Lung (tissue), 12 donors: ENCODE results near the gene ZCCHC17. TPM values are rescaled to one million over a fixed set of nuclear protein-coding genes. Genes with fewer than 3 reads are reported as not detected.

Experiments
- ATAC-seq: fragments of 200-7000 bp; cut with Tn5 transposase; one replicate; pipeline ENCODE4 v1.9.1; 2020; ENCODE audit warnings: moderate number of reproducible peaks; ENCODE audit not compliant: insufficient read depth, low FRiP score
- DNase-seq, 3 donors: peaks; one replicate each; pipeline ENCODE4 v3.0.0-alpha.2; 2013 to 2017
- H3K27ac ChIP-seq, 2 donors: one replicate each; pipeline ENCODE4 v1.5.1; 2013; ENCODE audit warnings: mild to moderate bottlenecking in 2 of 2, moderate library complexity in 2 of 2, control low read depth in 1 of 2, inconsistent platforms in 1 of 2, low read depth in 1 of 2, low read length in 1 of 2
- H3K27me3 ChIP-seq, 3 donors: one replicate each; pipeline ENCODE4 v1.5.1; 2013; ENCODE audit warnings: low read length in 2 of 3; ENCODE audit not compliant: control insufficient read depth in 3 of 3, insufficient read depth in 3 of 3
- H3K36me3 ChIP-seq, 4 donors: one replicate each; pipeline ENCODE4 v1.5.1; 2013; ENCODE audit warnings: low read length in 4 of 4, mild to moderate bottlenecking in 1 of 4, moderate library complexity in 1 of 4; ENCODE audit not compliant: control insufficient read depth in 4 of 4, insufficient read depth in 4 of 4
- H3K4me1 ChIP-seq, 5 donors: one replicate each; pipeline ENCODE4 v1.5.1; 2013; ENCODE audit warnings: low read length in 5 of 5, mild to moderate bottlenecking in 2 of 5, moderate library complexity in 1 of 5; ENCODE audit not compliant: control insufficient read depth in 5 of 5, insufficient read depth in 5 of 5
- H3K4me3 ChIP-seq: one replicate; pipeline ENCODE4 v1.5.1; 2013; ENCODE audit warnings: mild to moderate bottlenecking, control low read depth, moderate library complexity
- H3K9ac ChIP-seq, 2 donors: one replicate each; pipeline ENCODE4 v1.5.1; 2013; ENCODE audit warnings: low read length in 2 of 2, control low read depth in 1 of 2; ENCODE audit not compliant: insufficient read depth in 1 of 2
- H3K9me3 ChIP-seq, 4 donors: one replicate each; pipeline ENCODE4 v1.5.1; 2013; ENCODE audit warnings: low read length in 3 of 4, mild to moderate bottlenecking in 1 of 4, moderate library complexity in 1 of 4; ENCODE audit not compliant: control insufficient read depth in 4 of 4, insufficient read depth in 3 of 4
- WGBS, 2 donors: extraction: QIAGEN DNeasy Blood & Tissue Kit; methylation state at CpG; one replicate each; pipeline ENCODE4 v1.1.7; 2013; 5-methylcytosine and 5-hydroxymethylcytosine counted together
- polyA plus RNA-seq, 2 donors: library from polyadenylated mRNA; stranded (reverse); fragments of 200-250 nt; gene quantifications; one replicate each; pipeline ENCODE4 v1.2.1, GENCODE V29; 2013
- total RNA-seq, 2 donors: library from RNA; depleted of rRNA in 1 of 2; stranded (reverse); fragments of >200 nt in 1 of 2; gene quantifications; one replicate each; pipeline ENCODE4 v1.2.1, GENCODE V29; 2014 to 2021
- TF ChIP-seq, protein P1 (sequence below): IDR thresholded peaks from 2 replicates; pipeline ENCODE4 v1.5.1; 2012; ENCODE audit warnings: mild to moderate bottlenecking; ENCODE audit errors: control extremely low read depth, extremely low read depth
- donor health status: control.
- donor health status: control.
- donor health status: Bipolar disorder and iron deficiency.
- donor health status: healthy.
- donor health status: DM: yes; HTN: yes; CAD: no.

The ZCCHC17 gene
- total and polyA plus RNA-seq, 4 donors, result 17.0 to 27.7 (median 21.8) TPM

DNA sequence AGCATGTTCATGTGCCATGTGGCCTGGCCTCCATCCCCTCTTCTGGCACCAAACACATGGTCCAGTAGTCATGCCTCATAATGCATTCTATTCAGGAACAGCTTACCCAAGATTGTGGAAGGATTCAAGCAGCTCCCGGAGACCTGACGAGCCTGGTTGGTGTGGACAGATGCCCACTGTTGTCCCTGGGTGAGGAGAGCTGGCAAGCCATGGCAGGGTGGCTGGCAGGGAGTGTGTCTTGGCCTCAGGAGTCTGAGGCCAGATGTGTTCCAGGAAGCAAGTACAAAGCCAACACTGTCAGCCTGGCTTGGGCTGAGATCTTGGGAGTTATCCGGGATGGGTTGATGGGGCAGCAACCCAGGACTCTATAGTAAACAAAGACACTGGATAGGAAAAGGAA lies 83.3 kb downstream of the ZCCHC17 start:
- H3K4me1 ChIP-seq, result no peaks in the 10 kb centered on the region
- no peaks in the 10 kb centered on the region for H3K9me3 ChIP-seq
- TF ChIP-seq, protein P1, sequence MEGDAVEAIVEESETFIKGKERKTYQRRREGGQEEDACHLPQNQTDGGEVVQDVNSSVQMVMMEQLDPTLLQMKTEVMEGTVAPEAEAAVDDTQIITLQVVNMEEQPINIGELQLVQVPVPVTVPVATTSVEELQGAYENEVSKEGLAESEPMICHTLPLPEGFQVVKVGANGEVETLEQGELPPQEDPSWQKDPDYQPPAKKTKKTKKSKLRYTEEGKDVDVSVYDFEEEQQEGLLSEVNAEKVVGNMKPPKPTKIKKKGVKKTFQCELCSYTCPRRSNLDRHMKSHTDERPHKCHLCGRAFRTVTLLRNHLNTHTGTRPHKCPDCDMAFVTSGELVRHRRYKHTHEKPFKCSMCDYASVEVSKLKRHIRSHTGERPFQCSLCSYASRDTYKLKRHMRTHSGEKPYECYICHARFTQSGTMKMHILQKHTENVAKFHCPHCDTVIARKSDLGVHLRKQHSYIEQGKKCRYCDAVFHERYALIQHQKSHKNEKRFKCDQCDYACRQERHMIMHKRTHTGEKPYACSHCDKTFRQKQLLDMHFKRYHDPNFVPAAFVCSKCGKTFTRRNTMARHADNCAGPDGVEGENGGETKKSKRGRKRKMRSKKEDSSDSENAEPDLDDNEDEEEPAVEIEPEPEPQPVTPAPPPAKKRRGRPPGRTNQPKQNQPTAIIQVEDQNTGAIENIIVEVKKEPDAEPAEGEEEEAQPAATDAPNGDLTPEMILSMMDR, result no peak
- H3K36me3 ChIP-seq, result no peaks in the 10 kb centered on the region
- H3K4me3 ChIP-seq, result no peak overlapping the region
- no peaks in the 10 kb centered on the region for H3K27me3 ChIP-seq
- DNase-seq, result no peak
- H3K9ac ChIP-seq, result no peak overlapping the region
- H3K27ac ChIP-seq, result peak overlapping the region in 1 of 2 donors; percentile 74
- 77 to 87% methylated on average over 3 of the region's 3 CpGs for WGBS, 2 donors
- no peak for ATAC-seq

DNA sequence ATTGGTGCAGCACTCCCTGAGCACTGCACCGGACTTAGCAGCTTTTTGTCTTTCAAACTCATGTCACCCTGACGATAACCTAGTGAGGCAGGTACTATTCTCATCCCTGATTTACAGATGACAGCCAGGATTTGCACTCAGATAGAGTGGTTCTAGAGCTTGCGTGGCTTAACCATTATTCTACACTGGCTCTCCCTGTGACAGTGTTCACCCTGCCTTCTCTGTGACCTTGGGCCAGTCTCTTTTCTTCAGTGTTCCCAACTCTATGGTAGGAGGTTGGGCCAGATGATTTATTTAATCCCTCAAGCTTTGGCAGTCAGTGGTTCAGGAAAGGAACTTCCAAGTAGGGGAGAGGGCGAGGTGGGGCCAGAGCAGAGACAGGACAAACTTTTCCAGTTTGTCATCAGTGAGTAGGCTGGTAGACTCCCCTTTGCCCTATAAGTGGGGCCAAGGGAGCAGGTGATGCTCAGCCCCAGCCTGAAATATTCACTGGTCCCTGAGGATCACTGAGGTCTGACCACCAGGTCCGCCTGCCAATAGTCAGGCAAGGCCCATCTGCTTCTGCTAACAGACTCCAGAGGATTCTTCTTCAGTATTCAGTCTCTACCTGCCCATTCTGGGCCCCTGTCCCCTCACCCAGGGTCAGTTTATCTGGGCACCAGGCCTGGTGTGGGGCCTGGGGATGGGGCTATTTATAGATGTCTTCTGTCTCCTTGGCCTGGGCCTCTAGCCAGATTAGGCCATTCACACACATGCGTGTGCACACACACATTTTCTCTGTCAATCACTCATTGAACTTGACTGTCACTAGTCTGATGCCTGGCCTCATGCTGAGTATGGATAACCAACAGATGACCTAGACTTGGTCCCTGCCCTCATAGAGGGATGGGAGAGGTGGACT lies 84.8 kb downstream of the ZCCHC17 start:
- DNase-seq (no peak), ATAC-seq (no peak)
- Histone ChIP-seq H3K27ac (peak overlapping the region in 1 of 2 donors; percentile 82), H3K9ac (no peak overlapping the region), H3K36me3 (no peaks in the 10 kb centered on the region), H3K9me3 (no peaks in the 10 kb centered on the region), H3K4me3 (no peak overlapping the region), H3K27me3 (no peaks in the 10 kb centered on the region), H3K4me1 (no peaks in the 10 kb centered on the region)
- WGBS, 2 donors, result 83 to 90% methylated on average over 6 of the region's 6 CpGs
- TF ChIP-seq, protein P1, result no peak

DNA sequence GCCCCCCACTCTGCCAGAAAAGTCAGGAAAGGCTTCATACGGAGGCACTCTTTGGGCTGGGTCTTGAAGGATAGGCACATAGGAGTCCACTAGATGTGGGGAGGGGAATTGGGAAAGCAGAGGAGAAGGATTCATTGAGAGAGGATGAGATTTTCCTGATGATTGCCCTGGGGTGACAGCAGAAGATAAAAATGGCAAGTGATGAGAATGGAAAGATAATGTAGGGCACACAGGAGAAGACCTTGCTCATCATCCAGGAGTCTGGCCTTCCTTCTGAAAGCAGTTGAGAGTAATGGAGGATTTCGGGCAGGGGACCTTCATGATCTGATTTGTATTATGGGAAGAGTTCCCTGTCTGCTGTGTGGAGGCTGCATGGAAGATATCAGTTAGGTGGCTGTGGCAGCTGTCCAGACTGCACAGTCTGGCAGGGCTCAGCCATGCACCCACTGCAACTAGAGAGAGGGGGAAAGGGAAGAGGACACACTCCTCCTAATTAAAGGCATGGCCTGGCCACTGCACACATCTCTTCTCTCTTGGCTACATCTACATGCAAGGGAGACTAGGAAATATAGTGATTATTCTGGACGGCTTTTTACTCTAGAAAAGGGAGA lies 85.7 kb downstream of the ZCCHC17 start:
- Histone ChIP-seq H3K27ac (peak overlapping the region in 1 of 2 donors; percentile 82), H3K9me3 (no peaks in the 10 kb centered on the region), H3K9ac (no peak overlapping the region), H3K27me3 (no peaks in the 10 kb centered on the region), H3K4me3 (no peak overlapping the region), H3K4me1 (no peaks in the 10 kb centered on the region), H3K36me3 (no peaks in the 10 kb centered on the region)
- WGBS, 2 donors, result 89 to 100% methylated on average over 3 of the region's 3 CpGs
- TF ChIP-seq, protein P1, result no peak
- DNase-seq, result no peak
- no peak for ATAC-seq
